Hepatocyte (in vitro differentiated cells): ENCODE results near the gene MTHFD1L. TPM values are rescaled to one million over a fixed set of nuclear protein-coding genes. Genes with fewer than 3 reads are reported as not detected.

ENCODE experiments used
- DNase-seq: peaks from one replicate; pipeline ENCODE4 v3.0.0-alpha.2; 2016; ENCODE audit warnings: low spot score
- H2AFZ ChIP-seq: fragments of 200-600 bp; sonication (generic); 2 replicates; pipeline ENCODE4 v1.6.0; 2016; ENCODE audit warnings: antibody characterized with exemption, mild to moderate bottlenecking
- H3K27ac ChIP-seq: fragments of 200-600 bp; sonication (generic); 2 replicates; pipeline ENCODE4 v1.5.1; 2016; ENCODE audit warnings: mild to moderate bottlenecking
- H3K27me3 ChIP-seq: fragments of 200-600 bp; sonication (generic); 2 replicates; pipeline ENCODE4 v1.6.1; 2016
- H3K36me3 ChIP-seq: fragments of 200-600 bp; sonication (generic); replicated peaks from 2 replicates; pipeline ENCODE4 v1.5.1; 2016; ENCODE audit warnings: low read depth; ENCODE audit not compliant: insufficient read depth
- H3K4me1 ChIP-seq: fragments of 200-600 bp; sonication (generic); 2 replicates; pipeline ENCODE4 v1.5.1; 2016; ENCODE audit warnings: mild to moderate bottlenecking, moderate library complexity; ENCODE audit not compliant: insufficient read depth
- H3K4me2 ChIP-seq: fragments of 200-600 bp; sonication (generic); 2 replicates; pipeline ENCODE4 v1.6.0; 2016
- H3K4me3 ChIP-seq: fragments of 200-600 bp; sonication (generic); 2 replicates; pipeline ENCODE4 v1.5.1; 2016; ENCODE audit warnings: mild to moderate bottlenecking
- H3K79me2 ChIP-seq: fragments of 200-600 bp; sonication (generic); 2 replicates; pipeline ENCODE4 v1.6.0; 2017; ENCODE audit warnings: mild to moderate bottlenecking
- H3K9me2 ChIP-seq: fragments of 200-600 bp; sonication (generic); replicated peaks from 2 replicates; pipeline ENCODE4 v1.6.0; 2017; ENCODE audit warnings: mild to moderate bottlenecking; ENCODE audit not compliant: insufficient read depth
- H3K9me3 ChIP-seq: fragments of 200-600 bp; sonication (generic); 2 replicates; pipeline ENCODE4 v1.5.1; 2016; ENCODE audit warnings: low read depth, mild to moderate bottlenecking
- H4K20me1 ChIP-seq: fragments of 200-600 bp; sonication (generic); 2 replicates; pipeline ENCODE4 v1.6.0; 2016; ENCODE audit warnings: mild to moderate bottlenecking; ENCODE audit not compliant: insufficient read depth, poor library complexity, severe bottlenecking
- EZH2 ChIP-seq: fragments of 200-600 bp; sonication (generic); IDR thresholded peaks from 2 replicates; pipeline ENCODE4 v1.6.1; 2016; ENCODE audit warnings: antibody characterized with exemption, mild to moderate bottlenecking, borderline replicate concordance
- EZH2phosphoT487 ChIP-seq: fragments of 200-600 bp; sonication (generic); IDR thresholded peaks from one replicate; pipeline ENCODE4 v1.6.1; 2018; ENCODE audit warnings: antibody characterized with exemption, mild to moderate bottlenecking, low read depth, moderate library complexity; ENCODE audit not compliant: unreplicated experiment, severe bottlenecking
- WGBS: methylation state at CpG from one replicate; pipeline ENCODE4 v1.1.6; 2016; ENCODE audit warnings: low lambda C conversion rate; ENCODE audit errors: missing lambda C conversion rate; 5-methylcytosine and 5-hydroxymethylcytosine counted together
- polyA plus RNA-seq: library from polyadenylated mRNA; unstranded; fragments of >200 nt; fragmentation: Nextera tagmentation; extraction: Ambion mirVana; gene quantifications from 2 replicates; pipeline ENCODE4 v1.2.1, GENCODE V29; 2016
- total RNA-seq: library from RNA; depleted of rRNA; stranded (reverse); fragments of >200 nt; gene quantifications from 2 replicates; pipeline ENCODE4 v1.2.3, GENCODE V29; 2014
- TF ChIP-seq, protein P1 (sequence below): fragments of 200-600 bp; sonication (generic); IDR thresholded peaks from 2 replicates; pipeline ENCODE4 v1.5.1; 2016; ENCODE audit warnings: antibody characterized with exemption, mild to moderate bottlenecking; ENCODE audit not compliant: poor library complexity

The MTHFD1L gene
- total and polyA plus RNA-seq, 2 experiments from 2014 or later = 28.4 to 30.8 TPM

DNA sequence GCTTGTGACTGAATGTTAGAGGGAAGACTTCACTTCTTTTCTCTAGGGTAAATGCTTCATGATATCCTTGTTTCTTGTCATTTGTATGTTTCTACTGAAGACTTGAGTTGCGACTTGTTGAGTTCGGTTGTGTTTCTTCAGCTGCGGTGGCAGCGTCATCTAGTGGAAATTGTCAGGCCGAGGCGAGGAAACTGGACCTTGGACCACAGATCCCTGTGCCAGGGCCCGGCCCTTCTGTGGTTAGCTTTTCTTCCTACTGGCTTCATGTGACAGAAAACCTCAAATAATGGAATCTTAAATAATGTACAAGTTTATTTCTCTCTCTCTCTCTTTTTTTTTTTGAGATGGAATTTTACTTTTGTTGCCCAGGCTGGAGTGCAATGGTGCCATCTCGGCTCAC is 12.4 kb downstream of the MTHFD1L start:
- H3K4me1 ChIP-seq = peaks cover 29% of the 10 kb centered on the region
- no peaks in the 10 kb centered on the region for H4K20me1 ChIP-seq
- WGBS = 86% methylated on average over 8 of the region's 8 CpGs
- TF ChIP-seq EZH2phosphoT487 (no peak), EZH2 (no peak)
- TF ChIP-seq, protein P1, sequence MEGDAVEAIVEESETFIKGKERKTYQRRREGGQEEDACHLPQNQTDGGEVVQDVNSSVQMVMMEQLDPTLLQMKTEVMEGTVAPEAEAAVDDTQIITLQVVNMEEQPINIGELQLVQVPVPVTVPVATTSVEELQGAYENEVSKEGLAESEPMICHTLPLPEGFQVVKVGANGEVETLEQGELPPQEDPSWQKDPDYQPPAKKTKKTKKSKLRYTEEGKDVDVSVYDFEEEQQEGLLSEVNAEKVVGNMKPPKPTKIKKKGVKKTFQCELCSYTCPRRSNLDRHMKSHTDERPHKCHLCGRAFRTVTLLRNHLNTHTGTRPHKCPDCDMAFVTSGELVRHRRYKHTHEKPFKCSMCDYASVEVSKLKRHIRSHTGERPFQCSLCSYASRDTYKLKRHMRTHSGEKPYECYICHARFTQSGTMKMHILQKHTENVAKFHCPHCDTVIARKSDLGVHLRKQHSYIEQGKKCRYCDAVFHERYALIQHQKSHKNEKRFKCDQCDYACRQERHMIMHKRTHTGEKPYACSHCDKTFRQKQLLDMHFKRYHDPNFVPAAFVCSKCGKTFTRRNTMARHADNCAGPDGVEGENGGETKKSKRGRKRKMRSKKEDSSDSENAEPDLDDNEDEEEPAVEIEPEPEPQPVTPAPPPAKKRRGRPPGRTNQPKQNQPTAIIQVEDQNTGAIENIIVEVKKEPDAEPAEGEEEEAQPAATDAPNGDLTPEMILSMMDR = no peak
- H3K4me2 ChIP-seq = no peak overlapping the region
- no peaks in the 10 kb centered on the region for H3K9me3 ChIP-seq
- H3K27ac ChIP-seq = peak overlapping the region; percentile 29
- H3K79me2 ChIP-seq = peaks cover 38% of the 10 kb centered on the region
- H3K36me3 ChIP-seq = no peaks in the 10 kb centered on the region
- H3K27me3 ChIP-seq = no peaks in the 10 kb centered on the region
- no peak for DNase-seq
- H3K4me3 ChIP-seq = no peak overlapping the region
- H3K9me2 ChIP-seq = no peaks in the 10 kb centered on the region
- H2AFZ ChIP-seq = no peak overlapping the region

DNA sequence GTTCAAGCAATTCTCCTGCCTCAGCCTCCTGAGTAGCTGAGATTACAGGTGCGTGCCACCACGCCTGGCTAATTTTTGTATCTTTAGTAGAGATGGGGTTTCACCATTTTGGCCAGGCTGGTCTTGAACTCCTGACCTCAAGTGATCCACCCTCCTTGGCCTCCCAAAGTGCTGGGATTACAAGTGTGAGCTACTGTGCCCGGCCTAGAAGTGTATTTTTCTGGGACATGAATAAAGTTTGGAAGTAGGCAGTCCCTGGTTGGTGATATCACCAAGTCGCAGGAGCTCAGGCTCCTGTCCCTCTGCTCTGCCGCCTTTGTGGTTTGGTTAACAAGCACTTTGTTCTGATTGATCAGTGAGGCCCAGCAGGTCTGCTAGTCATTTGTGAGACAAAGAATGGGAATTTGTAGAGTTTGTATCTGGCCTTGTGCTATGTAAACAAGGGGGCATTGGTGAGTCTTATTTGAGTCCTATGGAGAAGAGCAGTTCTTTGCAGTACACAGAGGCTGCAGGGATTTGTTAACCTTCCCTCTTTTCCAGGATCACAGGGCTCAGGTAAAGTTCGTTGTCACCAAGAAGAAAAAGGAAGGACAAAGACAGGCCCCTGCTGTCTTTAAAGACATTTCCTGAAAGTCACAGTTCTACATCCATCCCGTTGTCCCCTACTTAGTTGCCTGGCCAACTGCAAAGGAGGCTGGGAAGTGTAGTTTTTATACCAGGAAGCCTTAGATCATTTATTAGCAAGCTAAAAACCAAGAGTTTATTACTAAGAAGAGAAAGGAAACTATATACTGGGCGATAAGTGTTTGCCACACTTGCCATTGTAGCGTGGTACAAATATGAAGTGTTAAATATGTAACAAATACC is 13.1 kb downstream of the MTHFD1L start:
- H3K4me1 ChIP-seq = peaks cover 33% of the 10 kb centered on the region
- no peak overlapping the region for H3K4me2 ChIP-seq
- no peak overlapping the region for H3K4me3 ChIP-seq
- no peak overlapping the region for H3K27ac ChIP-seq
- no peaks in the 10 kb centered on the region for H3K36me3 ChIP-seq
- no peaks in the 10 kb centered on the region for H4K20me1 ChIP-seq
- TF ChIP-seq EZH2phosphoT487 (no peak), EZH2 (no peak)
- TF ChIP-seq, protein P1 = no peak
- peaks cover 32% of the 10 kb centered on the region for H3K79me2 ChIP-seq
- H3K9me2 ChIP-seq = no peaks in the 10 kb centered on the region
- no peak overlapping the region for H2AFZ ChIP-seq
- DNase-seq = no peak
- WGBS = 72% methylated on average over 9 of the region's 9 CpGs
- no peaks in the 10 kb centered on the region for H3K27me3 ChIP-seq
- H3K9me3 ChIP-seq = no peaks in the 10 kb centered on the region

DNA sequence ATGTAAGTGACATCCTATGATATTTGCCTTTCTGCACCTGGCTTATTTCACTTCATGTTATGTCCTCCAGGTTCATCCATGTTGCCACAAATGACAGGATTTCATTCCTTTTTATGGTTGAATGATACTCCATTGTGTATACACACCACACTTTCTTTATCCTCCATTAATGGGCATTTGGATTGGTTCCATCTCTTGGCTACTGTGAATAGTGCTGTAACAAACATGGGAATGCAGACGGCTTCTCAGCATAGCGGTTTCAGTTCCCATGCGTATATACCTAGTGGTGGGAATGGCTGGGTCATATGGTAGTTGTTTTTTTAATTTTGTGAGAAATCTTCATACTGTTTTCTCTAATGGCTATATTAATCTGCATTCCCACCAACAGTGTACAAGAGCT is 14.8 kb downstream of the MTHFD1L start:
- 95% methylated on average over 3 of the region's 3 CpGs for WGBS
- DNase-seq = no peak
- Histone ChIP-seq H2AFZ (no peak overlapping the region), H3K9me3 (no peaks in the 10 kb centered on the region), H4K20me1 (no peaks in the 10 kb centered on the region), H3K4me1 (peaks cover 33% of the 10 kb centered on the region), H3K4me3 (no peak overlapping the region), H3K9me2 (no peaks in the 10 kb centered on the region), H3K27me3 (no peaks in the 10 kb centered on the region), H3K27ac (no peak overlapping the region), H3K36me3 (no peaks in the 10 kb centered on the region), H3K4me2 (no peak overlapping the region), H3K79me2 (peaks cover 17% of the 10 kb centered on the region)
- TF ChIP-seq EZH2phosphoT487 (no peak), EZH2 (no peak)
- TF ChIP-seq, protein P1 = no peak
